Colon (tissue), 2 donors: ENCODE results near the gene SPATA2L.
"Not testable (repeated sequence)": the region's sequence is repeated elsewhere in the genome, so short reads cannot be mapped to it uniquely, and the experiment has no call there.

Experiments
- FAIRE-seq: peaks from 2 replicates; lab custom pipeline; 2012; peaks lifted over from hg19 to GRCh38; lab: Jason Lieb, UNC
- donor health status: control.
- donor health status: control.

SPATA2L gene

GRCh38 chr16:89707695-89708094 lies 6.2 kb upstream of the SPATA2L start:
- no peak for FAIRE-seq

GRCh38 chr16:89706518-89707260 lies 5.2 kb upstream of the SPATA2L start:
- no peak for FAIRE-seq

GRCh38 chr16:89705006-89705405 lies 3.5 kb upstream of the SPATA2L start:
- FAIRE-seq: no peak

DNA sequence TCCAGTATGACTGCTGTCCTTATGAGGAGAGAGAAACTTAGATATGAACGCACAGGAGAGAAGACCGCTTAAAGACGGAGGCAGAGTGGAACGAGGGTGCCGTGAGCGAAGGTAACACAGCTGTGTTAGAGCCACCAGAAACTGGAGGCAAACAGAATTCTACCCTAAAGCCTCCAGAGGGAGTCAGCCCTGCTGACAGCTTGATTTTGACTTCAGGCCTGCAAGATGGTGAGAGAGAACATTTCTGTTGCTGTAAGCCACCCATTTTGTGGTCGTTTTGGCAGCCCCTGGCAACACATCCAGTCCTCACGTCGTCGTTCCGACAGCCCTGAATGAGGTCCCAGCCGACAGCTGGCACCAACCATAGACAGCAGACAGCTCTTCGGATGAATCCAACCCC lies 2.8 kb upstream of the SPATA2L start:
- FAIRE-seq: no peak

DNA sequence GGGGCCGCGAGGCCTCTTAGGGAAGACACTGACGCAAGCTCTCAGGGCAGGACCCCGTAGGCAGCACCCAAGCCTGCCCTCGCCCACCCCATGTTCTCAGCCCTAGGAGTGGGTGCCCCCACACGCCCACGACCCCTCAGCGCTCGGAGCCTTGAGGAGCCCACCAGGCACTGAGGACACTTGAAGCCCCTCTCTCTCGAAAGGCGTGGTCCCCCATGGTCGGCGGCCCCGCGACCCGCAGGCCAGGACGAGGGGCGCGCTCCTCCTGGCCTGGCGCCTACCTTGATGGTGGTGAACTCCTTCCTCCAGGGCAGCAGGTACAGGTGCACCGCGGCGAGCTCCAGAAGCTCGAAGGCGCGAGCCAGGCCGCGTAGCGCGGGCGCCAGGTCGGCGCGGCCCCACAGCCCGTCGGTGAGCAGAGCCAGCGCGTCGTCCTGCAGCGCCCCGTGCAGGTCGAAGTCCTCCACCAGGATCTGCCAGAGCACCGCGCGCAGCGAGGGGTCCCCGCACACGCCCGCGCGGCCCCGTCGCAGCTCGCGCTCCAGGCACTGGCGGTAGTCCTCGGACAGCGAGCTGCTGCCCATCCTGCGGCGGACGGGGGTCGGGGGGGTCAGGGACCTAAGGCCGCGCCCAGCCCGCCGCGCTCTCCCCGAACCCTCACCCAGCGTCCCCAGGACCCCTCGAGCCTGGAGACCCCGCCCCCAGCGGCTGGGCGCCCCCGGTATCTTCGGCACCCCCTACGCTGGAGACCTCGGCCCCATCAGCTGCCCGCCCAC lies 668 bp downstream of the SPATA2L start:
- FAIRE-seq: no peak

DNA sequence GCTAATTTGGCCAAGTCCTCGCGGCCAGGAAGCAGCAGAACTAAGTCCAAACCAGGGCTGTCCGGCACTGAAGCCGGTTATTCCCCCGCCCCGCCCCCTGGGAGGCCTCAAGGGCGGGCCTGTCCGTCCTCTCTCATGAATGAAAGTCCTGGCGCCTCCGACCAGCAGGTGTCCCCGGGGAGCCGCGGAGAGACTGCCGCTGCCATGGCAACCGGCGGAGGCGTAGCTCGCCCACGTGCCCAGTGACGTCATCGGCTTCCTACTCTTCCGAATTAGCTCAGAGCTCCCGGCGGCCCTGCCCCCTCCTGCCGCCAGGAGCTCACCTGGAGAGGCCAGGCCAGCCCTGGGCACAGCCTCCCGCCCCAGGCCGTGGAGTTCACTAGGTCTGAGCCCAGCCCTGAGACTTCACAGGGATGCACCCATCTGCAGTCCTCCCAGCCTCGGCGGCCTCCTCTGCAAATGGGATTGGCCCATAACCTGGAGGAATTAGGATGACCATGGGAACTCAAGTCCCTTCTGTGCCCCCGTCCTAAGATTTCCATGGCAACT lies 1.3 kb downstream of the SPATA2L start:
- FAIRE-seq: peak; percentile 49

GRCh38 chr16:89699629-89700099 lies 1.8 kb downstream of the SPATA2L start:
- FAIRE-seq: not testable (repeated sequence)

- FAIRE-seq: not testable (repeated sequence)
Measured at GRCh38 chr16:89698717-89699116, 2.8 kb downstream of the SPATA2L start.

DNA sequence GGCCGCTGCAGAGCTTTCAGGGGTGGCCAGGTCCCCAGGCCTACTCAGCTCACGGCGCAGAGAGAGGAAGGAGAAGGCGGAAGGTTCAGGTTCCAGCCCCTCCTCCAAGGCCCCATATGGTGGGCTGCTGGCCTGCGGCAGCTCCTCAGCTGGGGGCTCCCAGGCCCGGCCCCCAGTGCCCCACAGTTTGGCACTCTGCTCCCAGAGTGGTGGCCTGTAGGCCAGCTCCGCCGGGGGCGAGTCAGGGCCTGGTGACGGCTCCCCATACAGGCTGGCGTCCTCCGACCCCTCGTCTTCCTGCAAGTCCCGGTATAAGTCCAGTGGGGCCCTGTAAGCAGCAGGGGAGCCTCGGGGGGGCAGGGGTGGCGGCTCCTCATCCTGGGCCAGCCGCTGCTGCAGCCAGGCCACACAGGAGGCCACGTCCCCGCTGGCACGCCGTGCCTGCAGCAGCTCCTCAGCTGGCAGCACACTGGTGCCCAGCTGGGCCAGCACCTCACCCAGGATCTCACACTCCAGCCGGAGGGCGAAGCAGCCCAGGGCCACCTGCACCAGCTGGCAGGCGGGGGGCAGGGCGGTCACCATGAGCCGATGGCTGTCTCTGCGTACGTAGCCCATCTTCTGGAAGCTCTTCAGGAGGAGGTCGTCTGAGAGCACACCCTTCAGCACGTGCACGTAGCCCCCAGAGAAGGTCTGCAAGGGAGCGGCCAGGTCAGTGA lies 3.7 kb downstream of the SPATA2L start:
- FAIRE-seq: no peak

DNA sequence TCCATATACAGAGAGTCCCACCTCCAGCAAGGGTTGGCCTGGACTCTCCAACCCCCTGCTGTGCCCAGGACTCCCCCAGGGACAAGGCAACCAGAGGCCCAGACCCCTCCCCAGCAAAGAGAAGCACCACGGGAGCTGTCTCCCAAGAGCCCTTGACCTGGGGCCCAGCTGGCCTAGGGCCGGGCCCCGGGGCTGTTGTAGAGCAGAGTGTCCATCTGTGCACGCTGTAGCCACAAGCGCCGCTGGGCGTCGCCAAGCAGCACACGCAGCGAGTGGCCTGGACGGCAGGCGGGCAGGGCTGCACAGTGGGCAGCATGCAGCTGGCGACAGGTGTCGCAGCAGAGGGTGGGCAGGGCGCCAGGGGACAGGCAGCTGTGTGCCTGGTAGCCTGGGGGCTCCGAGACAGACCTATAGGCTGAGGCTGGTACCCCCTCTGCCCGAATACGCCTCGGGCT lies 4.3 kb downstream of the SPATA2L start:
- FAIRE-seq: no peak

- FAIRE-seq: no peak
Measured at GRCh38 chr16:89696670-89697128, 4.8 kb downstream of the SPATA2L start.

- FAIRE-seq: no peak
Measured at GRCh38 chr16:89695875-89696669, 5.4 kb downstream of the SPATA2L start.

DNA sequence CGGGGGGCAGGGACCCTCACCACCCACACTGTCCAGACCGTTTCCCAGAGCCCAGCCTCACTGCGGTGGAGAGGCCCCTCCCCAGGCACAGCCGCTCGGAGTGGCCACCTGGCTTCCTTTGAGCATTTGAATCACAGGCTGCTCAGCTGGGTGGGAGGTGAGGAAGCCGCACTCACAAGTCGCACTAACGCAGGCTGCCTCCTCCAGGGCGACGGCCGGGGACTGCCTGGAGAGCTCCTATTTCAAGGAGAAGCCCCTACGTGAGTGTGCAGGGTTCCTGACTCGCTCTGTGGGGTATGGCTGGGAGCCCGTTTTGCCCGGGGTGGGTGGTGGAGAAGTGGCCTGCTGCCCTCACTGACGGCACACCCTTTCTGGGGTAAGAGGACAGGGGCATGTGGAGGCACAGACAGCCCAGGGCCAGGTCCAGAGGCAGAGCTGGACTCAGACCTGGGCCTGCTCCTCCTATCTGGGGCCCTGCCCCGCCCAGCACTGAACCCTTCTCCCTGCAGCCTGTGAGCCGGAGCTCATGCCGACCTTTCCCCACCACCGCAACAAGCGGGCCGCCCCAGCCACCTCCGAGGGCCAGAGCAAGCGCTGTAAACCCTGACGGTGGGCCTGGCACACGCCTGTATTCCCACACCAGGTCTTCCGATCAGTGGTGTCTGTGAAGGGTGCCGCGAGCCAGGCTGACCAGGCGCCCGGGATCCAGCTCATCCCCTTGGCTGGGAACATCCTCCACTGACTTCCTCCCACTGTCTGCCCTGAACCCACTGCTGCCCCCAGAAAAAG lies 6.2 kb downstream of the SPATA2L start:
- FAIRE-seq: no peak

DNA sequence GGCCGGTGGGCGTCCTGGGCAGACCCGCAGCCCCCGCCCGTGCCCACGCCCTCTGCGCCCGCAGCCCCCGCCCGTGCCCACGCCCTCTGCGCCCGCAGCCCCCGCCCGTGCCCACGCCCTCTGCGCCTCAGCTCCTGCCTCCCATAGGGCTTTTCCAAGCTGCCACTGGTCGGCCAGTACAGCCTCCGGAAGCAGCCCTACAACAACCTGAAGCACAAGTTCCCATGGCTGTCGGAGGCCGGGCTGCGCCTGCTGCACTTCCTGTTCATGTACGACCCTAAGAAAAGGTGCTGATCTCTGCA lies 6.8 kb downstream of the SPATA2L start:
- not testable (repeated sequence) for FAIRE-seq

GRCh38 chr16:89693931-89694783 lies 7.3 kb downstream of the SPATA2L start:
- no peak for FAIRE-seq

GRCh38 chr16:89693289-89693731 lies 8.2 kb downstream of the SPATA2L start:
- FAIRE-seq: no peak

GRCh38 chr16:89691986-89692569 lies 9.4 kb downstream of the SPATA2L start:
- FAIRE-seq: no peak

- FAIRE-seq: no peak
Measured at GRCh38 chr16:89691231-89691985, 10.1 kb downstream of the SPATA2L start.
